NCI-H82 treated with DMSO at 0.1 percent for 48 hours (cell line): ENCODE data around the gene PLPP4.

Experiments used
- DNase-seq: peaks from one replicate; lab custom pipeline; 2025; ENCODE audit not compliant: unreplicated experiment; lab: John Stamatoyannopoulos, UW

Gene PLPP4

GRCh38 chr10:120456626-120457430 is at the start of gene PLPP4:
PLPP4 (plus strand) TSS chr10:120457227; CDS start chr10:120457306, 79 bp downstream.
- DNase-seq: no peak

DNA sequence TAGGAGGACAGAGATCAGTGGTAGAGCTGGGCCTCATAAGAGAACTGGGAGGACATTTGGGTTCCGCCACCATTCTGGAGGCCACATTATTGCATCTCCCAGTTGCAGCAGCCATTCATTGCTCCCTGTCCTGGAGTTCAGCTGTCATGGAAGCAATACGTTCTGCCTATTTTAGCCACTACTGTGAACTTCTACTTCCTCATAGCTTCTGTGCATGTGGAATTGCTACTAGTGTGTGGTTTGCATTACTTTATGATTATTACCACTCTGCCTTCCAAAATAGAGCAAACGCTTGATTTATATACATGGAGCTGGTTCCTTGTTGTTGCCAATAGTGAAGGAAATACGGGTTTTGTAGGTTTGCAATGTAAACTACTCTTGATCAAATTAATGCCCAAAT is 47.2 kb upstream of the PLPP4 start:
- DNase-seq: no peak

DNA sequence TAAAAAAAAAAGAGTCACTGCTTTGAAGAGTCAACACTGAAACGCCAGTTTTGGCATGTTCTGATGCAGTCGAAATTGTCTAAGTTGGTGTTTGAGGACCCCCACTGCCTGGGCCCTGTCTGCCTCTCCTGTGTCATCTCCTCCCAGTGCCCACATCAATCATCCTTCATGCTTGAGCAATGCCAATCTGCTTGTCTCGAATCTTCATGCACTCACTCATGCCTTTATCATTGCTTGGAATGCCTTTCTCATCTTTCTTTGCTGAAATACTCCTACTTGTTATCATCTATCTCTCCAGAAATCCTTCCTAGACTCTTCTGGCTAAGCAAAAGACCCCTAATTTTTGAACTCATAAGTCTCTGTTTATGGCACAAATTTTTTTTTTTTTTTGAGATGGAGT is 42.1 kb upstream of the PLPP4 start:
- DNase-seq: no peak

- DNase-seq: no peak
Observed at GRCh38 chr10:120415709-120416330, 41.2 kb upstream of the PLPP4 start.

GRCh38 chr10:120420421-120420820 is 36.6 kb upstream of the PLPP4 start:
- no peak for DNase-seq

GRCh38 chr10:120421250-120421649 is 35.8 kb upstream of the PLPP4 start:
- no peak for DNase-seq

DNA sequence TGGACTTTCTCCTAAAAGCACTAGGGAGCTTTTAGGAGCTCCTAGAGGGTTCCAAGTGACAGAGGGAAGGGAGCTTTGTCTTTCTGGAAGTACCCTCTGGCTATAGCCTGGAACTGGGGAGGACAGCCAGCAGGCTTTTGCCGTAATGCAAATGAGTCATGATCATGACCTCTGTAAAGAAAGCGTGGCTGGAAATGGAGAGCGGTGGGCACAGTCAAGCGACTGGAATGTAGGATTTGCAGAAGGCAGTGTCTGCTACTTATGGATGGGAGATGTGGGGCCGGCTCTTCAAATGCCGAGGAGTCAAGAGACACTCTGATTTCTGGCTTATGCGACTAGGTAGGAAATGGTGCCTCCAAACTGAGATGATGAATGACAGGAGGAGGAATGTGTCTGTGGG is 34.6 kb upstream of the PLPP4 start:
- no peak for DNase-seq

- no peak for DNase-seq
Observed at GRCh38 chr10:120423431-120424197, 33.4 kb upstream of the PLPP4 start.

DNA sequence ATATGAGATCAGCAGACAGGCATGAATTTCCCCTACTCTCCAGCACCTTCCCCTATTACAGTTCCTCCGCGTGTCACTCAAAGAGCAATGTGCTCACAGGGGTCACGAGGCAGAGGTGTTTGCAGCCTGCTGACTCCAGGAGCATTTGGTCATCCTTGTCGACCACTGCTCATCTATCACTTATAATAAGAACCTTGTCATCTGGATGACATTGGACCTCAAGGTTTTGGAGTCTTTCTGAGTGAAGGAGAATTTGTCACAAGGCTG is 32.9 kb upstream of the PLPP4 start:
- no peak for DNase-seq

DNA sequence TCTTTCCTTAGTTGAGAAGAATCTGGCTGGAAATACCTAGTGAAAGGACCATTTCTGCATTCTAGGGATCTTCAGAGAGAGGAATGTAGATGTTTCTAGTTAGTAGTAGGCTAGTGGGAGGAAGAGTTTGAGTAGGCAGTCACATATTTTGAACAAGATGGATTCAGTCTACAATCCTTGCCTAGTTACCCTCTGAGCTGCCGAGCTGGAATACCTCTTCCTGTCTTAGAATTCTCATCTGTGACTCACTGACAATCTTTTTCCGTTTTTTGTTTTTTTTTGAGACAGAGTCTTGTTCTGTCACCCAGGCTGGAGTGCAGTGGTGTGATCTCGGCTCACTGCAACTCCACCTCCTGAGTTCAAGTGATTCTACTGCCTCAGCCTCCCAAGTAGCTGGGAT is 30.7 kb upstream of the PLPP4 start:
- DNase-seq: no peak

GRCh38 chr10:120428754-120429153 is 28.3 kb upstream of the PLPP4 start:
- no peak for DNase-seq

GRCh38 chr10:120429395-120429794 is 27.6 kb upstream of the PLPP4 start:
- DNase-seq: no peak

DNA sequence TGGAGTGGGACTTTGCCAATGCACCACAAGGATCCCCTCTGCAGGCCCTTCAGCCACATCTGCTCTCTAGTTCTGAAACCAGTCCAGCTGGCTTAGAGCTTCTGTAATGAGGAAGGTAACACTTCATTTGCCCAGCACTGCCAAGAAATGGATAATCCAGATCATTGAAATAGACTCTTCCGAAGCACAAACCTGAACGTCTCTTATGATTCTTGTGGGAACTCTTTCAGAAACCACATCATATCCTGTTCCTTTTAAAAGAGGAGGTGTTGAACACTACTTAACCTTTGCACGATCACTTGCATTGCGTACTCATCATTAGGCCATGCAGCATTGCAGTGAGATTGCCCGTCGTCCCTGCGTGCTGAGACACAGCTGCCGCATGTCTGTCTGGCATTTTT is 25.8 kb upstream of the PLPP4 start:
- DNase-seq: no peak

GRCh38 chr10:120432209-120432608 is 24.8 kb upstream of the PLPP4 start:
- DNase-seq: no peak

DNA sequence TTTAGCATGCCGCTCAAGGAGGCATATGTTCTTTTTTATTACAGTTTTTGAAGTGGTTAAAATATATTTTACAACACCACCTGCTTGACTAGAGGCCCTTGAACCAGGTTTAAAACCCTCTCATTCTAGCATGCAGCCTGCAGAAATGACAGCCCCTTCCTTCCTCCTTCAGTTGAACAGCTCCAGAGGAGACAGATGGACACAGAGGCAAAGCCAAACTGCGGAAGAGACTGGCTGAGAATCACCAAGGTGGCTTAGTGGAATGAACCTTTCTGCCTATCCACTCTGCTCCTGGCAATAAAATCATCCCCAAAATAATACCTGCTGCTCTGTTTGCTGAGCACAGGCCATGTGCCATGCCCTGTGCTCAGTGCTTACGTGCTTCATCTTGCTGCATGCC is 23.9 kb upstream of the PLPP4 start:
- DNase-seq: no peak

DNA sequence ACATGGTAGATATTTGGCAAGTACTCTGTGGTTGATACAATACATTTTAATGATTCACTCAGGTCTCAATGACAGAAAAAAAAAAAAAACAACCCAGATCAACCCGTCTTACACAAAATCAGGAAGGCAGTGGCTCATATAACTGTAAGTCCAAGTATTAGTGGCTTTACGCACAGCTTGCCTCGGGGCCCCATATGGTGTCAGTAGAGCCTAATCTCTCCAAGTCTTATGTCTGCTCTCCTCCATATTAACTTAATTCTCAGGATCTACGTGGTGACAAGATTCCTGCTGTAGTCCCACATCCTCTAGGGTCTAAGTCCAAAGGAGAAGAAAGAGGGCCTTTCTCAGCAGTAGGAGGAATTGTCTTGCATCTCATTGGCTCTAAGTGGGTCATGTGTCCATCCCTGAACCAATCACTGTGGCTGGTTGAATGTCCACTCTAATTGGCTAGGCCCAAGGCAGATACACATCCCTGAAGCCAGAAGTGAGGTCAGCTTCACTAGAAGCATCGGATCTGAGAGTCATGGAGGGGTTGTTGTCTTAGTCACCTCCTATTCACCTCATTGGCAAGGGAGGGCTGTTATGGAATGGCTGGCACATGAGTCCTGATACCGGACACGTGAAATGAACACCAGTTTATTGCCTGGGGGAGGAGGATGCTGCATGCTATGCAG is 20.5 kb upstream of the PLPP4 start:
- DNase-seq: peak; percentile 19

DNA sequence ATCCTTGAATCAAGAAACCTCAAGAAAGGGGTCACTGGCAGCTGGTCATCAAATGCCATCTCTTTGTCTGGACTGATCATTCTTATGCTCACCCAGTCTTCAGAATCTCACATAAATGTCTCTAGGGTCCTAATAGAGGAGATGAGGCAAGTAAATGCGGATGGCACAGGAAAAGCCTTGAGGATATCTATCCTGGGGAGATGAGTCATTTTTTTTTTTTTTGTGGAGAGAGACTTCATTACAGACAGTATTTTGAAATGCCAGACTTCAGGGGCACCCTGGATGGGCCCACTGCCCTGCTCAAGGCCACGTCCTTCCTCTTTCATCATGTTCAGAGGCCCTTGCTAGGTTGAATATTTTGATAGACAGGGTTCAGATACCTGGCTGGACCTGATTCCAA is 19.5 kb upstream of the PLPP4 start:
- DNase-seq: no peak

DNA sequence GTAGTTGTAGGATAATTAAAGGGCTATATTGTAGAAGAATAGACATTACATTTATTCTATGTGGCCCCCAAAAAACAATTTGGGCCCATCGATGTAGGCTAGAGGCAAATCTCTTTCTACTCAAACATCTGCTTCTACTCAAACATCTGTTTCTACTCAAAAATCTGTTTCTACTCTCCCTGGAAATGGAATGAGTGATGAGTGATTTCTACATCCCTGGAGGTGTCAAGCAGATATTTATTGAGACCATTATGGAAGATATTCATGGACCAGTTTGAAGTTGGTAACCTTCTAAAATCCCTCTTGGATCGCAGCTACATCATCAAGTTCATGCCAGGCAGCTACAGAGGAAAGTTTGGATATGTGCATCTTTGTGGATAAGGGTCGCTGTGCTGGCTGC is 5.1 kb upstream of the PLPP4 start:
- no peak for DNase-seq

- DNase-seq: no peak
Observed at GRCh38 chr10:120453319-120453718, 3.7 kb upstream of the PLPP4 start.

GRCh38 chr10:120453886-120454285 is 3.1 kb upstream of the PLPP4 start:
- no peak for DNase-seq

- no peak for DNase-seq
Observed at GRCh38 chr10:120455004-120455403, 2.0 kb upstream of the PLPP4 start.

GRCh38 chr10:120455606-120456005 is 1.4 kb upstream of the PLPP4 start:
- DNase-seq: no peak
